ENCODE data around the gene PPP2R5D.
A peak's percentile ranks its signal among the peaks of the same experiment; 100 is the strongest.
"Not testable (repeated sequence)": the region's sequence is repeated elsewhere in the genome, so short reads cannot be mapped to it uniquely, and the experiment has no call there.

Gene PPP2R5D

GRCh38 chr6:42984001-42984923 lies at the start of gene PPP2R5D:
Gene PPP2R5D (plus strand): TSS chr6:42984570. CDS start chr6:42984678, 108 bp downstream.
- Histone ChIP-seq H3K36me3 (ENCODE audit: insufficient read depth, low read length) (peaks cover 16% of the 10 kb centered on the region), H3K4me3 (ENCODE audit: low read length) (peak within 1 kb of the TSS; percentile 67), H2AFZ (ENCODE audit: low read depth, low read length) (peak within 1 kb of the TSS; percentile 55), H3K4me1 (ENCODE audit: insufficient read depth, low read length) (peaks cover 14% of the 10 kb centered on the region), H3K9me3 (ENCODE audit: low read length) (no peaks in the 10 kb centered on the region), H3K27me3 (ENCODE audit: insufficient read depth, low read length) (no peaks in the 10 kb centered on the region)

DNA sequence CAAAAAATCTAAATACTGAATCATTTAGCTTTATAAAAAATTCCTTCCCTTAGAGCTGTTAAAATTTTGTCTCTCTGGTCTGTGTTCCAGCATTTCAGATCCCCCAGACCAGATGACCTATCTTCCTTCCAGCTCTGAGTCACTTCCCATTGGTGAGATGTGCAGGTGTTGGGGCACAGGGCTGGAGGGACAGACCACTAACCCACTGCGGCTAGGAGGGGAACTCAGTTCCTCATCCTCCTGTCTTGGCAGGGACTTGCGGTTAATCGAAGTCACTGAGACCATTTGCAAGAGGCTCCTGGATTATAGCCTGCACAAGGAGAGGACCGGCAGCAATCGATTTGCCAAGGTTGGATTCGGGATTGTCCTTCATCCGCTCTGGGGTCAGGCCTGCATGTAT lies 49.0 kb upstream of the PPP2R5D start:
- Histone ChIP-seq H3K36me3 (ENCODE audit: insufficient read depth, low read length) (peaks cover 59% of the 10 kb centered on the region), H3K4me3 (ENCODE audit: low read length) (no peak overlapping the region), H3K9me3 (ENCODE audit: low read length) (no peaks in the 10 kb centered on the region)

GRCh38 chr6:42936398-42936797 lies 48.0 kb upstream of the PPP2R5D start:
- H3K27me3 ChIP-seq (ENCODE audit: insufficient read depth, low read length): no peaks in the 10 kb centered on the region
- H3K36me3 ChIP-seq (ENCODE audit: insufficient read depth, low read length): peaks cover 61% of the 10 kb centered on the region
- H3K9me3 ChIP-seq (ENCODE audit: low read length): no peaks in the 10 kb centered on the region
- no peak overlapping the region for H3K4me3 ChIP-seq (ENCODE audit: low read length)
- H3K4me1 ChIP-seq (ENCODE audit: insufficient read depth, low read length): peaks cover 8% of the 10 kb centered on the region
- no peak overlapping the region for H2AFZ ChIP-seq (ENCODE audit: low read depth, low read length)

More for the DNA sequence above, 49.0 kb upstream of the PPP2R5D start:
- Histone ChIP-seq H2AFZ (ENCODE audit: low read depth, low read length) (no peak overlapping the region), H3K4me1 (ENCODE audit: insufficient read depth, low read length) (peaks cover 16% of the 10 kb centered on the region), H3K27me3 (ENCODE audit: insufficient read depth, low read length) (no peaks in the 10 kb centered on the region)

DNA sequence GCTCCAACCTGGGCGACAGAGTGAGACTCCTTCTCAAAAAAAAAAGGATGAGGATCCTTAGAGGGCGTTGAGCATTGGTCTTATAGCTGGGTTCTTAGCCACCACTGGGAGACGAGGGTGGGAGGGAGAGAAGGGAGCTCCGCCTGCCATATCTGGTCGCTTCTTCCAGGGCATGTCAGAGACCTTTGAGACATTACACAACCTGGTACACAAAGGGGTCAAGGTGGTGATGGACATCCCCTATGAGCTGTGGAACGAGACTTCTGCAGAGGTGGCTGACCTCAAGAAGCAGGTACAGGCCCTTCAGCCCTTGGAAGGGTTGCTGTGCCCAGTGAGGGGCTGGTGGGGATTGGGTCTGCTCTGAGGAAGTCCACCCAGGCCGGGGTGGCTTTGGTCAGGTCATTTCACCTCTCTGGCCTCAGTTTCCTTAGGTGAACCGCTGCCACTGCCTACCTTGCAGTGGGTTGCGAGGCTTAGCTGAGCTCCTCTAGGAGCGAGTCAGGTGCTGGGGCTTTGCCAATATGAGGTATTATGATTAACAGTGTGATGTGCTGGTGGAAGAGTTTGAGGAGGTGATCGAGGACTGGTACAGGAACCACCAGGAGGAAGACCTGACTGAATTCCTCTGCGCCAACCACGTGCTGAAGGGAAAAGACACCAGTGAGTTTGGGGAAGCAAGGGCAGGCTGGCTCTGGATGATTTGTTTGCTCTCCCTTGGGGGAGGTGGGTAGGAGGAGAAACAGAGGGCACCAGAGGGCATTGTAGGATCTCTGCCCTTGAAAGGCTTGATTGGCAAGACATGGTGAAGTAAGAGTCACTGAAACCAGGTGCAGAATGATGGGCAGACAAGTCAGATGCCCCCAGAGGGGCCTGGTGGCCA lies 46.6 kb upstream of the PPP2R5D start:
- H3K4me3 ChIP-seq (ENCODE audit: low read length): no peak overlapping the region
- no peaks in the 10 kb centered on the region for H3K27me3 ChIP-seq (ENCODE audit: insufficient read depth, low read length)
- H3K4me1 ChIP-seq (ENCODE audit: insufficient read depth, low read length): peaks cover 3% of the 10 kb centered on the region
- no peak overlapping the region for H2AFZ ChIP-seq (ENCODE audit: low read depth, low read length)
- H3K9me3 ChIP-seq (ENCODE audit: low read length): no peaks in the 10 kb centered on the region
- peaks cover 58% of the 10 kb centered on the region for H3K36me3 ChIP-seq (ENCODE audit: insufficient read depth, low read length)

GRCh38 chr6:42938428-42938796 lies 46.0 kb upstream of the PPP2R5D start:
- Histone ChIP-seq H3K9me3 (ENCODE audit: low read length) (no peaks in the 10 kb centered on the region), H3K4me3 (ENCODE audit: low read length) (no peak overlapping the region), H2AFZ (ENCODE audit: low read depth, low read length) (no peak overlapping the region), H3K27me3 (ENCODE audit: insufficient read depth, low read length) (no peaks in the 10 kb centered on the region), H3K36me3 (ENCODE audit: insufficient read depth, low read length) (peaks cover 60% of the 10 kb centered on the region), H3K4me1 (ENCODE audit: insufficient read depth, low read length) (no peaks in the 10 kb centered on the region)

- H3K4me1 ChIP-seq (ENCODE audit: insufficient read depth, low read length): no peaks in the 10 kb centered on the region
- no peak overlapping the region for H2AFZ ChIP-seq (ENCODE audit: low read depth, low read length)
- no peaks in the 10 kb centered on the region for H3K27me3 ChIP-seq (ENCODE audit: insufficient read depth, low read length)
- peaks cover 62% of the 10 kb centered on the region for H3K36me3 ChIP-seq (ENCODE audit: insufficient read depth, low read length)
- no peak overlapping the region for H3K4me3 ChIP-seq (ENCODE audit: low read length)
- no peaks in the 10 kb centered on the region for H3K9me3 ChIP-seq (ENCODE audit: low read length)
Observed at GRCh38 chr6:42938987-42939809, 45.2 kb upstream of the PPP2R5D start.

DNA sequence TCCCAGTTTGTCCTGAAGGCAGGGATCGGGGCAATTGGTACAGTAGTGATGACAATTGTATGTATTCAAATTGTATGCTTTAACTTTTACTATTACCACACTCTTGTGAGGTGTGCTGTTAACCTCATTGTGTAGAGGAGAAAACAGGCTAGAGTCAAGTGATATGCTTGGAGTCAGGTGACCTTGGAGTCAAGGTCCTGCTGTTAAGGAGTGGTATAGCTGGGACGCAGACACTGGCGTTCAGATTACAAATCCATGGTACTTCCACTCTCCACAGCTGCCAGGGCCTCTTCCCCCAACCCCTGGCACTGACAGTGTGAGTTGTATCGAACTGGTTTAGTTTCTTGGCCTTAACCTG lies 44.6 kb upstream of the PPP2R5D start:
- H3K4me1 ChIP-seq (ENCODE audit: insufficient read depth, low read length): no peaks in the 10 kb centered on the region
- H3K36me3 ChIP-seq (ENCODE audit: insufficient read depth, low read length): peaks cover 58% of the 10 kb centered on the region
- no peak overlapping the region for H2AFZ ChIP-seq (ENCODE audit: low read depth, low read length)
- H3K9me3 ChIP-seq (ENCODE audit: low read length): no peaks in the 10 kb centered on the region
- H3K27me3 ChIP-seq (ENCODE audit: insufficient read depth, low read length): no peaks in the 10 kb centered on the region
- H3K4me3 ChIP-seq (ENCODE audit: low read length): no peak overlapping the region

GRCh38 chr6:42940493-42941045 lies 43.8 kb upstream of the PPP2R5D start:
- peaks cover 53% of the 10 kb centered on the region for H3K36me3 ChIP-seq (ENCODE audit: insufficient read depth, low read length)
- H3K4me1 ChIP-seq (ENCODE audit: insufficient read depth, low read length): no peaks in the 10 kb centered on the region
- no peak overlapping the region for H3K4me3 ChIP-seq (ENCODE audit: low read length)

DNA sequence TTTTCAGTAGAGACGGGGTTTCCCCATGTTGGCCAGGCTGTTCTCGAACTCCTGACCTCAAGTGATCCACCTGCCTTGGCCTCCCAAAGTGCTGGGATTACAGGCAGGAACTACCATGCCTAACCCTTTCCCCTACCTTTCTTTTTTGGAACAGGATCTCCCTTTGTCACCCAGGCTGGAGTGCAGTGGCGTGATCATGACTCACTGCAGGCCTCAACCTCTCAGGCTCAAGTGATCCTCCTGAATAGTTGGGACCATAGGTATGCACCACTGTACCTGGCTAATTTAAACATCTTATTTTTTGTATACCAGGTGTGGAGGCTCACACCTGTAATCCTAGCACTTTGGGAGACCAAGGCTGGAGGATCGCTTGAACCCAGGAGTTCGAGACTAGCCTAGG lies 43.0 kb upstream of the PPP2R5D start:
- not testable (repeated sequence) for H3K4me3 ChIP-seq (ENCODE audit: low read length); H3K4me1 ChIP-seq (ENCODE audit: insufficient read depth, low read length); H3K27me3 ChIP-seq (ENCODE audit: insufficient read depth, low read length); H2AFZ ChIP-seq (ENCODE audit: low read depth, low read length); H3K9me3 ChIP-seq (ENCODE audit: low read length)
- peaks cover 46% of the 10 kb centered on the region for H3K36me3 ChIP-seq (ENCODE audit: insufficient read depth, low read length)

More at GRCh38 chr6:42940493-42941045, 43.8 kb upstream of the PPP2R5D start:
- Histone ChIP-seq H2AFZ (ENCODE audit: low read depth, low read length) (no peak overlapping the region), H3K9me3 (ENCODE audit: low read length) (no peaks in the 10 kb centered on the region), H3K27me3 (ENCODE audit: insufficient read depth, low read length) (no peaks in the 10 kb centered on the region)

- Histone ChIP-seq H3K9me3 (ENCODE audit: low read length) (no peaks in the 10 kb centered on the region), H3K27me3 (ENCODE audit: insufficient read depth, low read length) (no peaks in the 10 kb centered on the region), H3K4me3 (ENCODE audit: low read length) (no peak overlapping the region), H3K36me3 (ENCODE audit: insufficient read depth, low read length) (peaks cover 39% of the 10 kb centered on the region), H2AFZ (ENCODE audit: low read depth, low read length) (no peak overlapping the region), H3K4me1 (ENCODE audit: insufficient read depth, low read length) (no peaks in the 10 kb centered on the region)
Observed at GRCh38 chr6:42942444-42942843, 41.9 kb upstream of the PPP2R5D start.

DNA sequence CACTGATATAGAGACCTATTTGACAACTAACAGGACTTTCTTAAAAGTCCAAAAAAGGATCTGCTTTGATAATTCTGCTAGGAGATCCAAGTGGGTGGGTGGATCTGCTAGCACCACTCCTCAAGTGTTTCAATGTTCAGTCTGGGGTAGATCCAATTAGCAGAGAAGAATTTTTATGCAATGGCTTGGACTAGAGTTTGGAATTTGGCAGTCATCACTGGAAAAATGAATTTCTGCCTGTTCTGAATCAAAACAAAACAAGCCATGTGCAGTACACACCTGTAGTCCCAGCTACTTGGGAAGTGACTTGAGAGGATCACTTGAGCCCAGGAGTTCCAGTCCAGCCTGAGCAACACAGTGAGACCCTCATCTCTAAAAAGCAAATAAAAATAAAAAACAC lies 36.4 kb upstream of the PPP2R5D start:
- H2AFZ ChIP-seq (ENCODE audit: low read depth, low read length): no peak overlapping the region
- peaks cover 8% of the 10 kb centered on the region for H3K36me3 ChIP-seq (ENCODE audit: insufficient read depth, low read length)
- no peaks in the 10 kb centered on the region for H3K9me3 ChIP-seq (ENCODE audit: low read length)
- no peaks in the 10 kb centered on the region for H3K27me3 ChIP-seq (ENCODE audit: insufficient read depth, low read length)
- no peak overlapping the region for H3K4me3 ChIP-seq (ENCODE audit: low read length)
- H3K4me1 ChIP-seq (ENCODE audit: insufficient read depth, low read length): no peaks in the 10 kb centered on the region

DNA sequence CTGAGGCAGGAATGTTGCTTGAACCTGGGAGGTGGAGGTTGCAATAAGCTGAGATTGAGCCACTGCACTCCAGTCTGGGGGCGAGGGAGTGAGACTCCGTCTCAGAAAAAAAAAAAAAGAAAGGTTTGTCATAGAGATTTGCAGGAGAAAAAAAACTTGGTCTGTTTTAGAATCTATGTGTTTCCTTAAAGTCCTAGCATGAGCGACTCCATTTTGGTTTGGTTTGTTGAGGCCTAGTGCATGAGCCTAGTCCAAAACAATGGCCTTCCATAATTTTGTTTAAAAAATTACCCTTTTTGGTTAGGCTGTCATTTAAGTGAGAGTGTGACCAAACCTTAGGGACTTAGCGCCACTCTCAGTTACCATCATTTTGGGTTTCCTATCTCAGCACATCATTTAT lies 32.0 kb upstream of the PPP2R5D start:
- H3K36me3 ChIP-seq (ENCODE audit: insufficient read depth, low read length): no peaks in the 10 kb centered on the region
- no peaks in the 10 kb centered on the region for H3K27me3 ChIP-seq (ENCODE audit: insufficient read depth, low read length)
- H2AFZ ChIP-seq (ENCODE audit: low read depth, low read length): no peak overlapping the region
- no peaks in the 10 kb centered on the region for H3K4me1 ChIP-seq (ENCODE audit: insufficient read depth, low read length)
- H3K9me3 ChIP-seq (ENCODE audit: low read length): no peaks in the 10 kb centered on the region
- H3K4me3 ChIP-seq (ENCODE audit: low read length): no peak overlapping the region
